ENCODE data around the gene ZCCHC10.

- TF ChIP-seq CTCF (IDR thresholded peaks at IDR 0.05; ENCODE audit: low read depth, low read length, poor library complexity, severe bottlenecking) (no peak), EZH2phosphoT487 (IDR thresholded peaks at IDR 0.05; ENCODE audit: borderline replicate concordance, low read length) (no peak)
These were observed 33.3 kb upstream of the ZCCHC10 start for GRCh38 chr5:133059621-133060020.

All from DOHH2 (cell line).